Uterus (tissue), 2 donors: ENCODE data around the gene TMEM130.

ENCODE experiments used
- CTCF ChIP-seq, 4 experiments: fragments of 200-600 bp in 2 of 4; fragments of 450-650 bp in 2 of 4; sonication (generic) in 2 of 4; IDR thresholded peaks; one replicate each; pipeline ENCODE4 v1.5.1; 2016 to 2019; ENCODE audit warnings: antibody characterized with exemption in 4 of 4, mild to moderate bottlenecking in 2 of 4, moderate library complexity in 1 of 4
- POLR2A ChIP-seq, 2 donors: fragments of 450-650 bp; IDR thresholded peaks; one replicate each; pipeline ENCODE4 v1.6.1; 2016; ENCODE audit warnings: antibody characterized with exemption in 2 of 2, mild to moderate bottlenecking in 1 of 2, moderate library complexity in 1 of 2

DNA sequence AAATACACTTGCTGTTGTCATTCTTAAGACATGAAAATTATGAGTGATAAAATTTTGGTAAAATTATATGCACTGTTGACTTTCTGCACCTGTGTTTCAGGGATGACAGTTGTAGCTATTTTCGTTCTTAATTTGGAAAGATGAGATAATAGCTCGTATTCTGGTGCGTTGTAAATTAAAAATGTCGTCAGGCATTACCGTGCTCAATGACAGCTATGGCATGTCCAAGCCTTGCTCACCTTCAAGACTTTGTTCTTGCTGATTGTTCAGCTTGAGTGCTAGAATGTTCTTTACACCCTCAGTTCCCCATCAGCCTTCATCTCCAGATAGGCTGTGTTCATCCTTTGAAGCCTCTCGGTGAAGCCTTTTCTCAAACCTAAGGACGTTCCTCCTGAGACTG lies 30.0 kb upstream of the TMEM130 start:
- TF ChIP-seq CTCF (IDR thresholded peaks at IDR 0.05) (no peak), POLR2A (IDR thresholded peaks at IDR 0.05) (no peak)
